NCI-H345 treated with DMSO at 0.1 percent for 48 hours (cell line): Measurements from ENCODE around the gene NBEA.
"Not testable (repeated sequence)": the region's sequence is repeated elsewhere in the genome, so short reads cannot be mapped to it uniquely, and the experiment has no call there.

Source experiments
- DNase-seq: peaks from one replicate; lab custom pipeline; 2025; ENCODE audit not compliant: unreplicated experiment; lab: John Stamatoyannopoulos, UW

The NBEA gene

DNA sequence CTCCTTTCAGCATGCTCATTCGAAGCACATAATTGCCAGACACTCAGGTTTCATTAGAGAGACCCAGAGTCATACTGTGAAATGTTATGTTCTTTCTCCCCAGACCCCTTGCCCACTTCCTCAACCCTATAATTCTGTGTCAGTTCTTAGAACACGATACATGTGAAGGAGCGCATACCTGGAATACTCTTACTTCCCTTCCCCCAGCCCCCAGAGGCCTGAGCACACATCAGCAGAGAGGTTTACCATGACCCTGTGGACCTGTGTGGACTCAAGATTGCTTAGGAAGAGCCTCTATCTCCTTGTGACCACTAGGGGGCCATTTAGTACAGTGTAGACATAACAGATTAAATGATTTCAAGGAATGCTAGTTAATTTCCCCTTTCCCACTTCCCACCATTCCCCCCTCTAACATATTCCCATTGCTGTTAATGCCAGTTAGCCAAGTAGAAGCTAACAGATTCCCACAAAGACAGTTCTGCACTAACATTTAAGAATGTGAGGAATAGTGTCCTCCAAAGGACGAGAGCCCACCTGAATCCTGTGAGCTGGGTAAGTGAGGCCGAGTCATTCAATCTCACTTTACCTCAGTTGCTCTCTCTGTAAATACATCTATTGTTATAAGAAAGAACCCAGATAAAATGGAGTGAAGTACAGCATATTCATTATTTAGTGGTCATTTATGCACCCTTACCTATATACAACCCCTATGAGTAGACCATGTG is 688.6 kb downstream of the NBEA start:
- DNase-seq, result peak; percentile 4

DNA sequence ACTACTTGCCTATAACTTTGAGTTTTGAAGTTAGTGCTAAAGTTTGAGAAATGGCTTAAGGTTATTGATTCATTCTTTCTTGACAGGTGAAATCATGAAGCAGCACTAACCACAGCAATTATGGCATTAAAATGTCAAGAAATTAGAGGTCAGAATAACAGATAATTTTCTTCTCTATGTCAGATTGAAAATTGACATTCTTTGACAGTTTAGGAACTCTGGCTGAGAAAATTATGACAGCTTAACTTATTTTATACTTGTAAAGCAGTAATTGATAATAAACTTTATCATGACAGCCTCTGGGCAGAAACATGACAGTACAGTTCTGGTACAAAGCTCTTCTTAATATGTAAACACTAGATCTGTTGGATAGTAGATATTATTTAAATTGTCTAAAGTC is 689.6 kb downstream of the NBEA start:
- DNase-seq, result no peak

DNA sequence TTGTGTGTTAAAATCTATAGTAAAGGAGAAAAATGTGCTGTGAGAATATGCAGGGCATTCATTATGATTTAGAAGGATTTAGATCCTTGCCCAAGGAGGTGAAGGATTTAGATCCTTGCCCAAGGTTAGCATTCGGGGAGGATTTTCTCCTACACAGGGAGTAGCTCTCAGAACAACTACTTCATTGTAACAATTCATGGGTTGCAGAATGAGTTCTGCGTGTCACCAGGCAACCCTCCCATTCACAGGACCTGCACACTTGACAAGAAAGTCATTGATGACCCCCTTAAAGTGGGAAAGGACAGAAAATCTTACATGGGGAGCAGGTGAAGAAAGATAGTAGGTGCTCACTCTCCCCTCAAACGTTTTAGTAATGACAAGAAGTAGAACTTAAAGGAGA is 701.6 kb downstream of the NBEA start:
- no peak for DNase-seq

DNA sequence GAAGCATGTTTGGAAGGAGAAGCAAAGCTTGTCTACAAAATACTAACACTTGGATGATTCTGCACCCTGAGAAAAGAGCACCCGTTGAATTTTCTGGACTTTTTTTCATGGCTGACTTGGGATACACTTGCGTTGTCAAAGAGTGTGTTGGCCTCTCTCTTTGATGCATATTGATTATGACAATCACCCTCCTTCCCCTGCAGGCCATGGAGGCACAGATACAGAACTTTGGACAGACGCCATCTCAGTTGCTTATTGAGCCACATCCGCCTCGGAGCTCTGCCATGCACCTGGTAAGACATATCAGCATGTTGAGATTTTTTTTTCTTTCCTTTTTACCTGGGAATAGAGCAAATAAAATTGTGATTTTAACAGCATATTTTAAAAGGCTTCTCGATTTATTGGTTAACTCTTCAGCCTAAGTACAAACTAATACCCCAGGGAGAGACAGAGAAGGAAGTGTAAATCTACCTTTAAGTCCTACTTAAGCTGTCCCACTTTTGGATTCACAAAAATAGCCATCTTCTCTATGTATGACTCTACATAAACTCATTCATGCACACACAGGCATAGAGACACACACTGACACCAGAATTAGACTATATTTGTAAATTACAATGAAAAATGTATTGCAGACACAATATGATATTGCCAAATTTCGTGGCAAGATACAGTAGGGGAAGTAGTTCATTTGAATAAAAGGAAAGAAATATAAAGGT is 704.1 kb downstream of the NBEA start:
- DNase-seq, result no peak

DNA sequence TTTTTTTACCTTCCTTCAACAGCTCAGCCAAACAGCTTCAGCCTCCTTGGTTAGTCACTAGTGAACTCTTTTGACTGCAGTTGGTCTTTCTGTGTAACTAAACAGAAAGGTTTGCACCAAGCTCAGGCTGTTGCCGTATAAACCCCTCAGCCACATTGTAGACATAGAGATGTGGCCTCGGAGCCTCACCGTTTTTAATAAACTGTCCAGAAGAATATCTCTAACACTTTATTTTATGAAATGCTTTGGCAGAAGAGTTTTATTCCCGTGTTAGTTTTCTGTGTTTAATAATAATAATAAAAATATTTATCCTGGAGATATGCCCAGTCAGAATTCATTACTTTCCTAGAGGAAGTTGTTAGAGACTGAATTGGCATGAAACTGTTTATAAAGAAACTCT is 706.1 kb downstream of the NBEA start:
- DNase-seq, result no peak

DNA sequence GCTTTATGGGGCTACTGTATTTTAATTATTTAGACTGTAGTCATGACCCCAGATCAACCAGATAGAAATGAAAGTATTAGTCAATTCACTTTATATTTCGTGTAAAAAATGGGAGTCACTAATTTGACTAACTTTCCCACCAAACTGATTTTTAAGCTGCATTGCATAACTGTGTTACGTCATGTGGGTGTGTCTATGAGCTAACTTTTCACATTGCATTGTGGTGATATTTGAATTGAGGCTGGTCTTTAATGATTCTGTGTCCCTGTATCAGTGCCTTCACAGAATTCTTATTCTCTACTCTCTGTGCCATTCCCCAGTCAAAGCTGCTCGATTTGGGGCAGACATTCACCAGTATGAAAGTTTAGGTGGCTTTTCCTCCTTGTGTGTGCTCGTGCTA is 707.1 kb downstream of the NBEA start:
- DNase-seq, result no peak

DNA sequence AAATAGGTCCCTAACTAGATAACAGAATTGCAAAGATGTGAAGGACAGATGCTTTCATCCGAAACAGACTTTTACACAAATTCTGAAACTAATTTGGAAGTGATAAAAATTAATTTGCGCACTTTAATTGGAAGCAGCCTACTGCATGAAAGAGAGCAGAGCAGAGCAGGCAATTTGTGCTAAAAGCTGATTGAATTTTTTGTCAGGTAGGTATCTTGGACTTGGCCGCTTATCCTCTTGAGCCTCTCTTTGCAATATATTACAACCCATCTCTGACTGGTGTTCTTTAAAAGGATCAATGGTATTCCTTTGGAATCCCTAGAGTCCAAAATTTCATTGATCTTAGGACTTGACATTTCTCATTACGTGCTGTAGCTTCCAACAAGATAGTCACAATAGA is 717.7 kb downstream of the NBEA start:
- DNase-seq, result no peak

DNA sequence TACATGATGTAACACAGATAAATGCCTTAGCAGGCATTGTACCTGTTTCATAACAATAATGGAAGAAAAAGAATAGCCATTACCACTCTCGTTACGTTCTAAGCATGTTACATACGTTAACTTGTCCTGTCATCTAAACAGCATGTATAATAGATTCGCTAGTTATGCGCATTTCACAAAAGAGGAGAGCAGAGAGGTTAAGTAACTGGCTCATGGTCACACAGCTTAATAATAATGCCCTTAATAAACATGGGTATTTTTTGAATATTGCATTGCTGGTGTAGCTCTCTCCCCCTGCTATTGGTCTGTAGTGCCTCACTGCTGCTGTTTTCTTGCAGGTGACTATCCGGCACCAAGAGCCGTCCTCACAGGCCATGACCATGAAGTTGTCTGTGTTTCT is 722.7 kb downstream of the NBEA start:
- no peak for DNase-seq

DNA sequence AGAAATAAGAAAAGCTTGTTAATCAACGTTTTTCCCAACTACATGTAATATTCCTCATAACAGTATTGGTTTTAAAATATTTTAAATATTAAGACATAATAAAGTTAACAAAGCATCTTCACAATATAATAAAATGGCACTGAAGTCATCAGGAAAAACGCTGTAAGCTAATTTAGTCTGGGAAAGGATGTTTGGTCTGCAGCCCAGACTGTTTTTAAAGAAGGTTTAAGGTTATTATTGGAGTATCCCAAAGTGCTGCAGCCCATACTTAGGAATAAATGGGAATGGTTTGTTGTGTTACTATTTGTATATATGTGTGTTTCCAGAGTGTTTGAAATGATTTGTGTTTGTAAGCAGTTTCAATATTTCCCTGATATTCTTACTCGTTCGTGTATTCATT is 727.3 kb downstream of the NBEA start:
- DNase-seq, result no peak

DNA sequence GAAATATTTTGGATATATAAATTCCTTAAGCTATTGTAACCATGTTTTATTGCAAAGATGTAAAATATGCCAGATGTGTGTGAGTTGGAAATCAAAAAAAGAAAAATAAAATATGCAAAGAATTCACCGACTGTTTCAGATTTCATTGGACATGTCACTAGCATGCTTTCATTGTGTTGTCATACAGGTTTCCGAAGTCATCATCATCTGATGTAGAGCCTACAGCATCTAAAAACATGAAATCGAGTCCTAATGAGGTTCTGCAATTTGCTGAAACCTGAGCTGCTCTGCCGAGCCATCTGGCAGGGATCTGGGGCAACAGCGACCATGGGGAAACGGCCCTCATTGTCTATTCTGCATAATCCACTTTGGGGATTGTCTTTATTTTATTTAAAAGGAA is 730.5 kb downstream of the NBEA start:
- no peak for DNase-seq

DNA sequence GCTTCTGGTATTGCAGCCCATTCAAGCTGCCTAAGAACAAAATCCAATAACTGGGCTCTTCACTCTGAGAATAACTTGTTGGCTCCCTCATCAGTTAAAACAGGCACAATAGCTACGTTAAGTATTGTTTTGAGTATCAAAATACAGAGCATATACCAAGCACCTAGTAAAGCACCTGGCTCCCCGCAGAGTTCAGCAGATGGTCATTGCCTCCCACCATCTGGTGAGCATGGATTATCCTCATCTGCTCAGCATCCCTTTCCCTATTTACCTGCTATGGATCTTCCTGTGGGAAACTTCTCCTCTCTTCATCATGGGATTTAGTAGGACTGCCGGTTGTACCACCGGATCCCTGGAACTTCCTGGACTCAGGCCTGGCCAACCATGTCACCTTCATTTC is 733.6 kb downstream of the NBEA start:
- DNase-seq, result peak; percentile 74

DNA sequence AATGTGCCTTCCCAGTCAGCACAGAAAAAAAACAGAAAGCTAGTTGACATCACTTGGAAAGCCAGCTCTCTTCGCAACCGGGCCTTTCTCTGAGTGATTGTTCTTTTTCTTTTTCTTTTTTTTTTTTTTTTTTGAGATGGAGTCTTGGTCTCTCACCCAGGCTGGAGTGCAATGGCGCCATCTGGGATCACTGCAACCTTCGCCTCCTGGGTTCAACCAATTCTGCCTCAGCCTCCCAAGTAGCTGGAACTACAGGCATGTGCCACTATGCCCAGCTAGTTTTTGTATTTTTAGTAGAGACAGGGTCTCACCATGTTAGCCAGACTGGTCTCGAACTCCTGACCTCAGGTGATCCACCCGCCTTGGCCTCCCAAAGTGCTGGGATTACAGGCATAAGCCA is 735.8 kb downstream of the NBEA start:
- DNase-seq, result not testable (repeated sequence)

DNA sequence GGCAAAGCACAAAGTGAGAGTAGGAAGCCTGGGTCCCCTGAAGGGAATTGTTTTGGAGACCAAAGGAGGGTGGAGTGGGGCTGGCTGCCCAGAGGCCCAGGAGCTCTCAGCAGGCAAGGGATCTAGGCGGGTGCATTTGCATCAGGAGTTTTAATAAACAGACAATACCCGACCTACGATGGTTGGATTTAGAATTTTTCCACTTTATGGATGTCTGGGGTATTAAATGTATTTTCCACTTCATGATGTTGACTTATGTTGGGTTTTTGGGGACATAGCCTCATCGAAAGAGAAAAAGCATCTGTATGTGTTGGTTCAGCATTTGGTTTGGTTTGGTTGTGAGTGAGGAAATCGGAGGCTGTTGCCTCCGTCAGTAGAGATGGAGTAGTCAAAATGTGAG is 739.6 kb downstream of the NBEA start:
- no peak for DNase-seq

DNA sequence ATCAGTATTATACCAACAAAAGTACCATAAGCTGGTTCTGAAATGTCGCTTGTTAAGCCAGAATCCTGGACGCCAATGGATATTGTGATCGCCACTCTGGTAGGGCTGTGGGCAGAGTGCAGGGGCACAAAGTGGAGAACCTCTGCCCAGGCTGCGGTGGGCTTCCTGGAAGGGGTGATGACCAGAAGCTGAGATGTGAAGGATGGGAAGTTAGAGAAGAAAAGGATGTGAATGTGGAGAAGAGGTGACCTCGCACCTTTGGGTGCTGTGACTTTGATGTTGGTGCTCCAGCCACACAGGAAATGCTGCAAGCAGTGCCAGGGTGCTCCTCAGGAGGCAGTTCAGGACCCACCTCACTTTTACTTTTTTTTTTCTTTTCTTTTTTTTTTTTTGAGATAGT is 742.4 kb downstream of the NBEA start:
- no peak for DNase-seq

DNA sequence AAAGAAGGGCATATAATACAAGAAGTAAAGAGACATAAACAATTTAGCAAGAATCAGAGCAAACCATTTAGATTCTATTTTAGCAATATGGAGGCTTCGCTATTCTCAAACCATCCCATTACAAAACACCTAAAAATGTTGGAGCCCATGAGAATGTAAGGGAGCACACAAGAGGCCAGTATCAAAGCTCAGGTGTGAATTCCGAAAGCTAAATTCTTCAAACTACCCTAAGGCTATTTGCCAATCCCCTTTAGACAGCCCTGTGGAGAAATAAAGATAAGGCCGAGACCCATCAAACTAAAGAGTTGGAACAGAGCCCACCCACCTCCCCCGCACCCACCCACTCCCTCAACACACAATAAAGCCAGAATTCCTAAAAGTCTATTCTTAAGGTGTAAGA is 745.3 kb downstream of the NBEA start:
- no peak for DNase-seq

DNA sequence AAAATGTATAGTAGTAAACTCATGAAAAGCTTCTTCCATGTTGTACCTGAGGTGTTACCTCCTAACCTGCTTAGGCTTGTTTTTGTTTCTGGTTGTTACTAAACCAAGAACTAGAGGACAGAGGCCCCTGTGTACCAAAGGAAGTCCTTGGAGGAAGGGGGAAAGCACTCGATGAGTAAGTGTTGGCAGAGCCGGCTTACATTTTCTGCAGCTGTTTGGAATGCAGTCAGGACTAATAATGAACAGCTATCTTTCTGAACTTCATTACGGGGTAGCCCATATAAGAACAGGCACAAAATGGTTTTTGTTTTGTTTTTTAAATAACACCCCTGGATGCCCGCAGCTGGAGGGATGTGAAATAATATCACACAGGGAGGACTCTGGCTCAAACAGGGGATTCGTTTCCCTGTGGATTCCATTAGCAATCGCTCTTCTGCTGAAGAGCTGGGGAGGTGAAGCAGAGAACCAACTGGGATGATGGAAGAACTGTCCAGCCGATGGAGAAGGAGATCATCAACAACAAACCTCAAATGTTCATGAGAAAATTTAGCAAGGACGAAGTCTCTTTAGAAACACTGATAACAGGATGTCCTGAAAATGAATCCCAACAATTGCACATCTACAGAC is 748.6 kb downstream of the NBEA start:
- no peak for DNase-seq

DNA sequence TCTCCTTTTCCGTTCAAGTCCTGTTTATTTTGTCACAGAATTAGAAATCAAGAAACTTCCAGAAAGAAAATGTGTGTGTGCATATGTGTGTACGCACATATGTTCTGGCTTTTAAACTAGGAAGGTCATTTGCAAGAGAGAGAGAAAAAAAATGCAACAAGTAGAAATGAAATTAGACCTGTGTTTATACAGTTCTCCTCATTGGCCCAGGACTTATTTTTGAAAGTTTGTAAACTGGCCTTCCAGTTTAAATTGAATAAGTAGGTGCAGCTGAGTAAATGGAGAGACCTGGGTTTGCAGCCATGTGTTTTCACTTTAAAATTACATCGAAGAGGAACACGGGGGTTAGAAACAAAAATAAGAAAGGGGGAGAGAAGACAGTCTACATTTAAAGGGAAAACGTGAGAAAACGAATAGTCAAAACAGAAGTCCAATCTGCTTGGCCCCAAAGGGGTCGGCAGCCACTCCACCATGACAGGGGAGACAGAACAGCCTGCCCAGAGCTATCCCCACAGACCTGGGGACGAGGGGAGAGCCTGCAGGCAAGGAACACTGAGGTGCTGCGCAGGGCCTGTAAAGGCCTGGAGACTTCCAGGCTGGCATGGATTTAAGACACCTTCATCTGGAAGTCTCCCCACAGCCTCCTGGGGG is 751.2 kb downstream of the NBEA start:
- no peak for DNase-seq

DNA sequence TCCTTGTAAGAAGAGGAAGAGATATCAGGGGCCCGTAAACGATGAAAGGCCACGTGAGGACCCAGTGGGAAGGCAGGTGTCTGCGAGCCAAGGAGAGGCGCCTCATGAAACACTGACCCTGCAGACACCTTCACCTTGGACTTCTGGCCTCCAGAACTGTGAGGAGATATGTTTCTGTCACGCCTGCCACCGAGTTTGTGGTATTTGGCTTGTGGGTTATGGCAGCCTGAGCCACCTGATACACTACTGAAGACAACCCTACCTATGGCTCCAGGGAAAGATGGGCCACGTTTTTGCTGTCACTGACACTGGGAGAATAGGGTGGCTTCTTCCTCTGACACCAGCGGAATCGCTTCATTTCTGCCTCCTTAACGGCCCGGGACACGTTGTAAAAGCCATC is 752.0 kb downstream of the NBEA start:
- no peak for DNase-seq

DNA sequence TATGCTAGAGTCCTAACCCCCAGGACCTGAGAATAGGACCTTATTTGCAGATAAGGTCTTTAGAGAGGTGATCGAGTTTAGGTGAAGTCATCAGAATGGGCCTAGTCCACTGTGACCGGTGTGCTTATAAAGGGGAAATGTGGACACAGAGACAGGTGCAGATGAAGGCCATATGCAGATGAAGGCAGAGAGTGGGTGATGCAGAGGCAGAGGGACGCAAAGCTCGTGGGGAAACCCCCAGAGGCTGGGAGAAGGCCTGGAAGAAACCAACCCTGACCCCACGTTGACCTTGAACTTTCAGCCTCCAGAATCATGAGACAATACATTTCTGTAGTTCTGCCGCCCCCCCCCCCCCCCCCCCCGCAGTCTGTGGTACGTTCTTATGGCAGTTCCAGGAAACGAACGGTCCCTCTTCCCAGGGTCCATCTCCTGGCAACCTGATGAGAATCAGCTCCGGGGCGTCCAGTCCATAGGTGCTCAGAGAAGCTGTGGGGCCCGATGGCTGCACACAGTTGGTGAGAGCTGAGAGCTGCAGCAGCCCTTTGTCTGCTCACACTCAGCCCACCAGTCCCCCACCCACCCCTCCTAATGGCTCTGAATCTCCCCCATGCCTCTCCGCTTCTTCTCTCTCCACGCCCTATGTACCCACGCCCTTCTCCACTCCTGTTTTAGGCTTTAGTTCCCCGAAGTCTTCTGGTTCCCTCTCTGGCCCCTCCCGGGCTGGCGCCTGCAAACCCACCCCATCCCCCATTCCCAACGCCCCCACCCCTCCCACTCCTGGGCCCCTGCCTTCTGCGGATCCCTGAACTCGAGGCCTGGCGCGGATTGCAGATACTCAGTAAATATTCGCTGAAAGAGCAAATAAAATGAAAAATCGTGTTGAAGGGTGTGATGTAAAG is 752.7 kb downstream of the NBEA start:
- DNase-seq, result no peak

DNA sequence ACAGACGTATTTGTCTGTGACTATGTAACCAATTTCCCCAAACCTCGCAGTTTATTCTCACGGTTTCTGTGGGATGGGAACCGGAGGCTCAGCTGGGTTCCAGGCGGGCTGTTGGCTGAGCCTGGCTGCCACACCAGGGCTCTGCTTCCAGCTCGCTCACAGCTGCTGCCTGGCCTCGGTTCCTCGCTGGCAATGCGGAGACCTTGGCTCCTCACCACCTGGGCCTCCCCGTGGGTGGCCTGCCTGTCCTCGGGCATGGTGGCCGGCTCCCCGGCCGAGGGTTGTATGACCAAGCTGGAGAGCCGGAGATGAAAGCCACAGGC is 753.3 kb downstream of the NBEA start:
- DNase-seq, result no peak

DNA sequence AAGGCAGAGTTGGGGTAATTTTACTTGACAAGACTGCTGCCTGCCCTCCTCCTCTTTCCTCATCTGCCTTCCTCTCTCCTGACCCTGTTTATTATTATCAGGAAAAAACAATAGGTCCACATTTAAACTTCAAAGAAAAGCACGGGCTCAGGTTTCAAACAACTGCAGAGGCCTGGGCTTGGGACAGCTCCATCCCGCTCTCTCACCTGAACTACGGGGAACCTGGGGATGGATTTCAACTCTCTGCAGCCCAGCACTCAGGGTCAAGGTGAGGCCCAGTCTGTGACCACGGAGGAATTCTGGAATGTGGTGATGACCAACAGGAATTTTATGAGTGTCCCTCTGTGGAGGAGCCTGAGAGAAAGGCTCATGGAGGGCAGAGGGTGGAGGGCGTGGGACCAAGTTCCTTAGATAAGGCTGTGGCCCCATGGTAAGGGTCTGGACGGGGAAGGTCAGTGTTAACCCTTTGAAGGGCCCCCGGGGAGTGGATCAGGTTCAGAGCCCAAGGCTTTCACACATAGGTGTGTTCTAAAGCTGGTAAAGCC is 755.2 kb downstream of the NBEA start:
- no peak for DNase-seq
